ENCODE data around the gene HOXA4.

HOXA4 gene

GRCh38 chr7:27146491-27147198 is 16.1 kb upstream of the HOXA4 start:
- DNase-seq = no peak

DNA sequence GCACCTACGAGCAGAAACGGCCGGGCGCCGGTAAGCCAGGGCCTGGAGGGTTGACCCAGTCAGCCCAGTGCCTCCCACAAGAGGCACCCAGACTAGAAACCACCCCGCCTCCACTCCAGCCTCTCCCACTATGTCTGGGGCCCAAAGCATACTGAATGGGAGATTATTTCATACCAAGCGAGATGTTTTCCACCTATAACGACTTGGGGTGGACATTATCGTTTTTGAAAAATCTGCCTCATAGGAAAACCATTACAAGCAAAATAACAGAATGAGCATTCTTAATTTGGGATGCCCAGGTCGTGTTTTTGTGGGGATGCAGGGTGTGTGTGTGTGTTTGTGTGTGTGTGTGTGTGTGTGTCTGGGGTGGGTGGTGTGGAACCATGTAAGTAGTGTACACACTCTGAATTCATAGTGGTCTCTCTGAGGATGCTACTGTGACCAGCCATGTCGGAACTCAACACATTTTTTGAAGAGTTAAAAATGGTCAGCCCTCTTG is 15.4 kb upstream of the HOXA4 start:
- no peak for DNase-seq

GRCh38 chr7:27145165-27145913 is 14.8 kb upstream of the HOXA4 start:
- DNase-seq = no peak

DNA sequence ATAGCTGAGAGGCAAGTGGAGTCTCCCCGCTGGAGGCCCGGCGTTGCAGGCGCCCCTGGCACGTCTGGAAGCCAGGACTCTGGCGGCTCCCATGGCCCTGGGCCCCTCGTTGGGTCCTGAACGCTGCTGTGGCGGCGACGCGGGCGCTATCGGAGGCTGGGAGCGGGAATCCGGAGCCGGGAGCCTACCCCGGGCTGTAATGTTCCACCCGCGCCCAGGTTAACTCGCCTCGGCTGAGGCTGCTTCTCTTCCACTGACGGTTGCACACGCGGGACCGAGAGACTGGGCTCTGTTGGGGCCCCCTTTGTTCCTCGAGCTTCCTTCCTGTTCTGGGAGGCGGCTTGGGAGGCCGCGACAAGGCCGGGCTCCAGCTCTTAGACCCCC is 14.2 kb upstream of the HOXA4 start:
- no peak for DNase-seq

DNA sequence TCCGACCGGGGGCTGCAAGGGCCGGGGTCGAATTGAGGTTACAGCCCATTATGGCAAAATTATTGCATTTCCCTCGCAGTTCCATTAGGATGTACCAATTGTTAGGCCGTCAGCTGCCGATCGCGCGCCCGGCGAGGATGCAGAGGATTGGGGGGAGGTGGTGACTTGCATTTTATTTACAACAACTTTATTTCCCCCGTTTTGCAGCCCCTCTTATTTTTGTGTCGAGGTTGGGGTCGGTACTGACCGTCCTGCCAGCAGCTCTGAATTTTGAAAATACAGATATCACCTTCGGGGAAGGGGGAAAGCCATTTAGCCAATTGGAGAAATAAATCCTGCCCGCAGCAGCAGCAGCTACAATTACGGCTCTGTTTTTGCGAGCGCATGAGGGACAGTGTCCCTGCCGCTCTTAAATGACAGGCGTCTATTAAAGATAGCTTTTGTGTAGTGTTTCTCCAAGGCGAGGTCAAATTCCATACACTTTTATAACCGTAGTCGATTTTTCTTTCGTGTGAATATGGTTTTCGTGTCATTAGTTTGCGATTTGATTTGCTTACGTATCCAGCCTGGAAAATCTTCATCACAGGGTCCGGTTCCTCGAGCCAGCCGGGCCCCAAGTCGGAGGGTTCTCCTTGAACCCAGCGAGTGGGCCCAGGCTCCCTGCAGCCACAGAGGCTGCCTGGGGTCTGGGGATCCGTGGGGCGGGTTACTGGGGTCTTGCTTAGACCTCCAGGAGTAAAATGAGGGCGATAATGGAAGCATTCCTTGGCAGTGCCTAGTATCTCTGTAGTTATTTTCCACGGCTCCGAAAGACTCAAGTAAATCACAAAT is 13.6 kb upstream of the HOXA4 start:
- DNase-seq = no peak

GRCh38 chr7:27143023-27143949 is 12.7 kb upstream of the HOXA4 start, which contains the start of gene HOXA5:
TSS of gene HOXA5 (minus strand) at chr7:27143681. CDS start at chr7:27143607, 74 bp downstream.
- DNase-seq = no peak

- no peak for DNase-seq
These were observed 12.0 kb upstream of the HOXA4 start for GRCh38 chr7:27142580-27143022.

DNA sequence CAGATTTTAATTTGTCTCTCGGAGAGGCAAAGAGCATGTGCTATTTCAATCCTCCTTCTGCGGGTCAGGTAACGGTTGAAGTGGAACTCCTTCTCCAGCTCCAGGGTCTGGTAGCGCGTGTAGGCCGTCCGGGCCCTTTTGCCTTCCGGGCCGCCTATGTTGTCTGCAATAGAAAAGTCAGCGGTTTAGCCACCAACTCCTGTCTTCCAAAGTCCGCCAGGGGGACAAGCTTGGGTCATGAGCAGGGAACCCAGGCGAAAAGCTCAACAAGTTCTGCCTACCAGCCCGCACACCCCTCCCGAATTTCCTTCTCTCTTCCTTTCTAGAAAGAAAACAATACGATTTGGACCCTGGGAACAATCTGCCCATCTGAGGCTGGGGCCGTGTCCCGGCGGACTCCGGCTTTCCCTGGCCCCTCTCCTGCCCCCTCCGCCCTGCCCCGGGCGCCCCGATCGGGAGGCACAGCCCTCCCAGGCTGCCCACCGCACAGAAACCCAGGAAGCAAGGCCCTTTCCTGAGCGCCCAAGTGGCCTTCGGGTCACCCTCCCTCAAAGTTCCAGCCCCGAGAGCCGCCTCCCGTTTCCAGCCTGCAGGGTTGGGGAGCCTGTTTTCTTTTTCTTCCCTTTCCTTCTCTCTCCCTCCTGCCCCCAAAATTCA is 11.5 kb upstream of the HOXA4 start:
- no peak for DNase-seq

GRCh38 chr7:27141137-27141922 is 10.8 kb upstream of the HOXA4 start:
- no peak for DNase-seq

GRCh38 chr7:27140126-27140857 is 9.7 kb upstream of the HOXA4 start:
- no peak for DNase-seq

DNA sequence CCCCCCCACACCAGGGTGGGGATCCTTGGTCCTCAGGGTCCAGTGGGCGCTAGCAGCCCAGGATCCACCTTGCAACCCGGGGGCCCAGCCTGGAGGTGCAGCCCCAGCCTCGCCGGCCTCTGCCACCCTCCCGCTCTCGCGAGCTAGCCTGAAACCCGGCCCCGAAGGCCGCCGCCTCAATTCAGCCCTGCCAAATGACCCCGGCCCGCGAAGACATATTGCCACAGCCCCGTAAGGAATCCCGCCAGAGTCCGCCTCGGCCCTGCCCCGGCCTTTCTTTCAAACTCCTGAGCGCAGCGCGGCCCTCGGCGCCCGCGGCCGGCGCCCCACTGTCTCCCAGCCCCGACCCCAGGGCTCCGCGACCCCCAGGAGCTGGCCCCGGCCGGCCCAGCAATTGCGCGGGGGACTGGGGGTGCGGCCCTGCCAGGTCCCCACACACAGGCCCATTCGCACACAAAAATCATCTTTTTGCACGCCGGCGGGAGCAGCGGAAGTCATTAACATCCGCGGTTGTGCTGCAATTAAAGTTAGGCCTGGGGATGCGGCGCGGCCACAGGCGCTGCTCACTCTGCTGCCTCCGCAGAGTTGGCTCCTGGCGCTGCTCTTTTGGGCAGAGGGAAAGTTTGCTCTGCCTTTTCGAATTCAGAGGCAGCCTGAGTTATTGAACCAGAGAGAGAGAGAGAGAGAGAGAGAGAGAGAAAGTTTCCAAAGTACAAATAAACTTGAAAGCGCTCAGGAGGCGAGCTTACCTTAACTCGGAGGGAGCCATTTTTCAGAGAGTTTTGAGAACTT is 9.0 kb upstream of the HOXA4 start:
- DNase-seq = no peak

DNA sequence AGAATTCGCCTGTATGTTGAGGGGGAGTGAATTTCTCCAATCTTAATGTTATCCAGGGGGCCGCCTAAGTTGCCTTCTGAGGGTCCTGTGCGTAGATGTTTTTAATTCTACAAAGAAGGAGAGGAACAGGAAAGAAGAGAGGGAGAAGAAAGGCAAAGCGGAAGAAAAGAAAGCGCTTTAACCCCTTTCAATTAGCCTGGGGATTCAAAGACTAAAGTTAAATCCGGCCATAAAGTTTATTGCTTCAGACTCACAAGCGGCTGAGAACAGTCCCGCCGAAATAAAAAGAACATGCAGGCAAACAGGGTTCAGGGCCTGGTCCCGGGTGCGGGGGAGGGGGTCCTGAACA is 8.4 kb upstream of the HOXA4 start:
- DNase-seq = no peak

GRCh38 chr7:27138472-27138871 is 7.9 kb upstream of the HOXA4 start:
- DNase-seq = no peak

GRCh38 chr7:27137640-27138315 is 7.2 kb upstream of the HOXA4 start:
- DNase-seq = no peak

GRCh38 chr7:27134392-27134791 is 3.8 kb upstream of the HOXA4 start:
- DNase-seq = no peak

DNA sequence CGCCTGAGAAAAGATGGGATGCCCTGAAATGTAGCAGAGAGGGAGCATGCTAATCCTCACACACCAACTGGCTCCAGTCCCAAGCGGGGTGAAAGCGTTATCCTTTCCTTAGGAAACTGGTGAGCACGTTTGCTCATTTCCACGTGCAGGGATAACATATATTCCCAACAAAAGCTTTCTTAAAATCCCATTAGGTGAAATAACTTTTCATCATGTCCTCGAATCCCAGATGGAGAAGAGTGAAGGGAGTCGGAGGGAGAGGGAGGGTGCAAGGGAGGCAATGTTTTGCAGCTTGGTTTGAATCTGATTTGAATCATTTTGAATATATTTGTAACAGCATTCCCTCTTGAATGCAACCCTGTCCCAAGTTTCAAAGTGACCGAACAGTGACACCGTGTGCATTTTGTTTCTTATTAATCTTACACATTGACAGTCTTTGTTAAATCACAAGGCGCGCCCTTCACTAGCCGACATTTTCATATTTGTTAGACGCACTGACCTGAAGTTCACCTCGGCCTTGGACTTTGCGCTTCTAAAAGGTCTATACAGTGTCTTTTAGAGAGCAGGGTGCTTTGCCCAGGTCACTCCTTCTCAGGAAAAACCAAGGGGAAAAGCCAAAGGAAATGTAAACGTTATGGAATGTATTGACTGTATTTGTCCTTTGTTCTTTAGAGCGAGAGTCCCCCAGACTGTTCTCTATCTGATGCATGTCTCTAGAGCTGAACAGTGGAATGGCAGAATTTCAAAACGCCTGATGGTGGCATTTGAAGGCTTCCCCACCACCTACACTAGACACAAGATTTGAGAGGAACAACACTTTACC is 3.1 kb upstream of the HOXA4 start:
- no peak for DNase-seq

DNA sequence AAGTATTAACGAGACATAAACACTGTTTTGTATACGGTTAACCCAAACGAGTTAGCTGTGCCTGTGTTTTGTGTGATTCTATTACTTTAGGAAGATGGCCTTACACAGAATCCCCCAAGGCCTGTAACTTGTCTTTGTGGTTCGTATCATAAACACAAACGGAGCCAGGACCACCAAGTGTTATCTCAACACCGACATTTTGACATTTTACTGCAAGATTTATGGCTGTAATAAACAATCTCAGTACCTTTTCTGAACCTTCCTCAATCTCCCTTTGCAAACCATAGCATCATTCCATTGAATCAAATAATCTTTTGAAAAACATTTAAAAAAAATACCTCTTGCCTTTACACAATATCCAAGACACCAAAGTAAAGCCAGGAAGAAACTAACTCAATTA is 2.4 kb upstream of the HOXA4 start:
- no peak for DNase-seq

DNA sequence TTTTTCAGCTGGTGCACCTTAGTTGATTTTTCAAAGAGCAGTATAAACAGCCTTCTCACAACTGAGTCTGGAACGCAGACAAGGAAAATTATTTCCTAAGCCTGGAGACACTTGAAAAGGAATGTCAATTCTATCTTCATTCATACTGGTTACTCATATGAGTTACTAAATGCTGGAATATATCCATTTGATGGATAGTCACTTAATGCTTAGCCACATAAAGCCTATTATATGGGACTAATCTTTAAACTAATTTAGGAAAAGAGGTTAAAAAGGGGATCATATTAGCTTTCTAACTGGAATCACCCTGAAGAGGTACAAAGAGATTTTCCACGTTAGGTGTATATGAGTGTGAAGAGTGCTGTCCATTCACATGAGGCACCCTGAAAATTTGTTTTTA is 1.7 kb upstream of the HOXA4 start:
- no peak for DNase-seq

All from midbrain (tissue), 1 donor.